ENCODE results near the gene PGK1.
"Not testable (repeated sequence)": the region's sequence is repeated elsewhere in the genome, so short reads cannot be mapped to it uniquely, and the experiment has no call there.

Gene PGK1

GRCh38 chrX:78103623-78104446 is at the start of gene PGK1:
PGK1 (plus strand) TSS chrX:78104248; CDS start chrX:78104341, 93 bp downstream.
- DNase-seq: peak; percentile 99

GRCh38 chrX:78063687-78064086 is 40.4 kb upstream of the PGK1 start:
- no peak for DNase-seq

GRCh38 chrX:78064152-78064551 is 39.9 kb upstream of the PGK1 start:
- no peak for DNase-seq

GRCh38 chrX:78064698-78065601 is 39.1 kb upstream of the PGK1 start:
- peak; percentile 2 for DNase-seq

- no peak for DNase-seq
These were observed 37.9 kb upstream of the PGK1 start for GRCh38 chrX:78066110-78066509.

GRCh38 chrX:78071331-78071730 is 32.7 kb upstream of the PGK1 start:
- no peak for DNase-seq

GRCh38 chrX:78073147-78074077 is 30.6 kb upstream of the PGK1 start:
- not testable (repeated sequence) for DNase-seq

GRCh38 chrX:78074088-78074487 is 30.0 kb upstream of the PGK1 start:
- DNase-seq: no peak

GRCh38 chrX:78075787-78076389 is 28.2 kb upstream of the PGK1 start:
- no peak for DNase-seq

- DNase-seq: not testable (repeated sequence)
These were observed 22.6 kb upstream of the PGK1 start for GRCh38 chrX:78081413-78081812.

- DNase-seq: peak; percentile 36
These were observed 11.8 kb upstream of the PGK1 start for GRCh38 chrX:78092296-78092695.

- no peak for DNase-seq
These were observed 5.9 kb upstream of the PGK1 start for GRCh38 chrX:78098108-78098507.

GRCh38 chrX:78102091-78102490 is 2.0 kb upstream of the PGK1 start:
- DNase-seq: no peak

GRCh38 chrX:78103001-78103622 is 936 bp upstream of the PGK1 start:
- peak; percentile 33 for DNase-seq

GRCh38 chrX:78104447-78105176 is 564 bp downstream of the PGK1 start:
- peak; percentile 76 for DNase-seq

GRCh38 chrX:78105944-78106650 is 2.0 kb downstream of the PGK1 start:
- DNase-seq: no peak

- DNase-seq: no peak
These were observed 2.6 kb downstream of the PGK1 start for GRCh38 chrX:78106651-78106986.

GRCh38 chrX:78109458-78109857 is 5.4 kb downstream of the PGK1 start:
- no peak for DNase-seq

GRCh38 chrX:78111140-78111931 is 7.3 kb downstream of the PGK1 start:
- no peak for DNase-seq

- DNase-seq: no peak
These were observed 12.3 kb downstream of the PGK1 start for GRCh38 chrX:78116365-78116764.
